ENCODE results near the gene UMAD1.

Gene UMAD1

DNA sequence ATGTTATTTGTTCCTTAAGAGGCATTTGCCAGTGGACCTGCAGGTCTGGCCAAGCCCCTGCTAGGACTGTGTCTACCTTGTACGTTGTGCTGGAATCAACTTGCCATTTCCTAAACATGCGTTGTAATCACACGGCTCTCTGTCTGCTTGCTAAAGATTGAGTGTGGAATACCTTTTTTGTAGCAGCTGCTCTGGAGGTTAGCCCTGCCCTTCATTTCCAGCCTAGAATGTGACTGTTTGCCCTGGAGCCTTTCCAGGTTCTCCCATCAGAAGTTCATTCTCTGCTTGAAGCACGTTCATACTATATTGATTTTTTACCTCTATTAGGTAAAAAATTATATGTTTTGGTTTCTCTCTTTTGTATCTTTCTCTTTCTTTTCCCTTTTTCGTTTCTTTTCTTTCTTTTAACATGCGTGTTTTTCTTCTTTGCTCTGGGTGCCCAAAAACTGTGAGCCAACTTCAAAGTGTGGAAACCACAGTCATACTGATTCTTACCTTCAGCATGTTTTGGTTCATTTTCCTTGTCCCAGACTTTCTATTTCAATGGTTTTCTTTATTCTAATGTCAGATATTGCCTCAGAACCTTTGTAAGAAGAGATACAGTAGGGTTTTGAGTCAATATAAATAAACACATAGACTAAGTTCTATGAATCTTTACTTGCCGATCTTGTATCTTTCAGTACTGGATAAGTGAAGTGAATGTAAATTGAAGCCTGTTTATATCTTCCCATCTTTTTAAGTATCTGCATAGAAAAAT, 189.7 kb downstream of the UMAD1 start:
- no peak for DNase-seq (ENCODE audit: low read depth in 2 of 2)

GRCh38 chr7:7832518-7832917, 192.0 kb downstream of the UMAD1 start:
- no peak for DNase-seq (ENCODE audit: low read depth in 2 of 2)

GRCh38 chr7:7834761-7835160, 194.2 kb downstream of the UMAD1 start:
- DNase-seq (ENCODE audit: low read depth in 2 of 2): no peak

DNA sequence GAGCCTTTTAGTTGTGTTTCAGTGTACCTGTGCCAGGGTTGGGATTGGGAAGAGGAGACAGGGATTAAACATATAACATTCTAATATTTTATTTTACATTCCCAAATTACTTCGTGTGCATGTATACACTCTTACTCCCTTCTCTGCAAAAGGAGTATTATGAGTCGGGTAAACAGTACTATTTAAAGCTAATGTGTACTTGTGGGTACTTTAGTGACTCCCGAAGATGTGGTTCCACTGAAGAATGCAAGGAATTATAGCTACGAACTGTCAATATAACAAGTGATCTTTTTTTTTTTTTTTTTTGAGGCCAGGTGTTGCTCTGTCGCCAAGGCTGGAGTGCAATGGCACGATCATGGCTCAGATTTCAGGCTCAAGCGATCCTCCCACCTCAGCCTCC, 200.5 kb downstream of the UMAD1 start:
- DNase-seq (ENCODE audit: low read depth in 2 of 2): no peak

- no peak for DNase-seq (ENCODE audit: low read depth in 2 of 2)
Measured at GRCh38 chr7:7843240-7843639, 202.7 kb downstream of the UMAD1 start.

DNA sequence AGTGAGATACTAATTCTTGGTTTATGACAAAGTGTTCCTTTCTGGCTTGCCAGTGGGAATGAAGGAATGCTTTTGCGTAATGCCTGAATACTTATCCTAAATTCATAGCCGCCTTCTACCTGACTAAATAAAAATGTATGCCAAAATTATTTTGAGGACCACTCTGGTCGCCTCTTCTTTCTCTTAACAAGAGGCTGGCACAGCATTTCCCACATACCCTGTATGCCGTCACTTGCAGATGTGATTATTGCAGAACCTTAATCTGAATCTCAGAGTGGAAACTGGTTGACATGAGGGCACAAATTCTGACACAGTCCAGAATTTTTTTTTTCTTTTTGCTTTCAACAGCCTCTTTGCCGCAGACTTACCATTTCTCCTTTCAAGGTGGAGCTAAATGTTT, 203.4 kb downstream of the UMAD1 start:
- no peak for DNase-seq (ENCODE audit: low read depth in 2 of 2)

DNA sequence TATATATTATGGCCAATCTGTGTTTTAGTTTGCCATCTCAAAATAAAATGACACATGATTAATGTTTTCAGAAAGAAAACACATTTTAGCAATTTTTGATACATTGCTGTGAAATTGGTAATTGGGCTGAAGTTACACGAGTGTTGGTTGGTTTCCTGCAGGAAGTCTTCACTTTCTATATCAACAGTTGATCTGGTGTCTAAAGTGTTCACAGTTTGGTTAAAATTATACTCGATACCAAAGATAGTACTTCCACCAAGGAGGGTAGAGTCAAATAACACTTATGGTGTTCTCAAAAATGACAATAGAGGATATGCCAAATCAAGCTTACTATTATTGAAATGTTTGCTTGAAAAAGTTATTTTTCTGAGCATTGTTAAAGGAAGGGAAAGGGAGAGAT, 207.7 kb downstream of the UMAD1 start:
- no peak for DNase-seq (ENCODE audit: low read depth in 2 of 2)

DNA sequence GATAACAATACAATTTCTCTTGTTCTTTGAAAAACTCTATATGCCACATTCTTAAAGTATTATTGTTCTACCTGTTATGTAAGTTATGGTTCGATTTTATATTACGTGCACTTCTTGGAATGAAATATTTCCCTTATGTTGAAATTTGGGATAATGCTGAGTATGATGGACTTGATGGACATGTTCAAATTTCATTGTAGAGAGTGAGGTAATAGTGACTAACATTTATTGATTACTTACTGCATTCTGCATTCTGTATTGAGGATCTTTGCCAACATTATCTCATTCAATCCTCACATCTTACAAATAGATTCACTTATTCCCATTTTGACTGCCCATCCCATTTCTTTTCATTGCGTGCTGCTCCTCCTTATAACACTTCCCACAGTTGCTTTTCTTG, 208.3 kb downstream of the UMAD1 start:
- DNase-seq (ENCODE audit: low read depth in 2 of 2): no peak

- DNase-seq (ENCODE audit: low read depth in 2 of 2): no peak
Measured at GRCh38 chr7:7850150-7850549, 209.6 kb downstream of the UMAD1 start.

DNA sequence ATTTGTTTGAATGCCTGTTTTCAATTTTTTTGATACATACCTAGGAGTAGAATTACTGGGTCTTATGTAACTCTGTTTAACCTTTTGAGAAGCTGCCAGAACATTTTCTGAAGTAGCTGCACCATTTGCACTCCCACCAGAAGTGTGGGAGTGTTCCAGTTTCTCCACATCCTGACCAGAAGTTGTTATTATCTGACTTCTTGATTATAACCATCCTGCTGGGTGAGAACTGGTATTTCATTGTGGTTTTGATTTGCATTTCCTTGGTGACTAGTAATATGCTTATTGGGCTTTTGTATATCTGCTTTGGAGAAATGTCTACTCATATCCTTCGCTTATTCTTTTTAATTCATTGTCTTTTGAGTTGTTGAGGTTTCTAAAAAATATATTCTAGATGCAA, 210.8 kb downstream of the UMAD1 start:
- DNase-seq (ENCODE audit: low read depth in 2 of 2): no peak

- DNase-seq (ENCODE audit: low read depth in 2 of 2): no peak
Measured at GRCh38 chr7:7851991-7852390, 211.4 kb downstream of the UMAD1 start.

DNA sequence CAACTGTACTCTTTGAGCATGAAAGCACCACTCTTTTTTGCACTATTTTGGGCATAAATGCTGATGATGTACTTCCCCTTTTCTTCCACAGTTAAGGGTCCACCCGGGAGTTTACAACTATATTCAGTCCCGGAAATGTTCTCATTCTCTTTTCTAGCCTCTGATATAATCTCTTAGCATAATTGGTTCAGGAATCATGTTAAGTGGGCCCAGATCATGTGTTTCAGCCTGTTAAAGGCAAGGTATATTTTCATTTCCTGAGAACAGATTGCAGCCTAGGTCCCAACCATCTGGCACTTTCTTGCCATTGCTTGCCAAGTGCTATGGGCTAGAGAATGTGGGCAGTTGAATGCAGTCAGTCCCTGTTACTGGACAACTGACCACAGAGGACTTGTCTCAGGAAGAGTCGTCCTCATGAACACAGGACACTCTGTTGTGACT, 216.6 kb downstream of the UMAD1 start:
- DNase-seq (ENCODE audit: low read depth in 2 of 2): no peak

DNA sequence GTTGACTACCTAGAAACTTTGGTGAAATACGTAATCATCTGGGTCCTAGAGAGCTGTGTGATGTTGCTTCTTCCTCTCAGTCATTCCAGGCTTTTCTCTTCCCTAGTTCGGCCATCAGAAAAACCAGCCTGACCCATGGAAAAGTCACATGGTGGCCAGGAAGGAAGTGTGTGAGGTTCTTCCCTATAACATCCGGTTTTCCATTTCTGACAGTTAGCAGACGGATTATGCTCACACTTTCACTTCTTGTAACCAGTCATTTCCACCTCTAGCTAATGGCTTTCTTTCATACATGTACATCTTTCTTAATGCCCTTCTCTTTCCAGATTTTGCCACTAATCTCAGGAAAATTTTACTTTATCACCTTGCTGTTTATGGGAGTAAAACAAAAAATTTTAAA, 218.0 kb downstream of the UMAD1 start:
- DNase-seq (ENCODE audit: low read depth in 2 of 2): no peak

GRCh38 chr7:7859411-7859810, 218.9 kb downstream of the UMAD1 start:
- DNase-seq (ENCODE audit: low read depth in 2 of 2): no peak

GRCh38 chr7:7861211-7861633, 220.7 kb downstream of the UMAD1 start:
- DNase-seq (ENCODE audit: low read depth in 2 of 2): no peak

- no peak for DNase-seq (ENCODE audit: low read depth in 2 of 2)
Measured at GRCh38 chr7:7862393-7862792, 221.8 kb downstream of the UMAD1 start.

DNA sequence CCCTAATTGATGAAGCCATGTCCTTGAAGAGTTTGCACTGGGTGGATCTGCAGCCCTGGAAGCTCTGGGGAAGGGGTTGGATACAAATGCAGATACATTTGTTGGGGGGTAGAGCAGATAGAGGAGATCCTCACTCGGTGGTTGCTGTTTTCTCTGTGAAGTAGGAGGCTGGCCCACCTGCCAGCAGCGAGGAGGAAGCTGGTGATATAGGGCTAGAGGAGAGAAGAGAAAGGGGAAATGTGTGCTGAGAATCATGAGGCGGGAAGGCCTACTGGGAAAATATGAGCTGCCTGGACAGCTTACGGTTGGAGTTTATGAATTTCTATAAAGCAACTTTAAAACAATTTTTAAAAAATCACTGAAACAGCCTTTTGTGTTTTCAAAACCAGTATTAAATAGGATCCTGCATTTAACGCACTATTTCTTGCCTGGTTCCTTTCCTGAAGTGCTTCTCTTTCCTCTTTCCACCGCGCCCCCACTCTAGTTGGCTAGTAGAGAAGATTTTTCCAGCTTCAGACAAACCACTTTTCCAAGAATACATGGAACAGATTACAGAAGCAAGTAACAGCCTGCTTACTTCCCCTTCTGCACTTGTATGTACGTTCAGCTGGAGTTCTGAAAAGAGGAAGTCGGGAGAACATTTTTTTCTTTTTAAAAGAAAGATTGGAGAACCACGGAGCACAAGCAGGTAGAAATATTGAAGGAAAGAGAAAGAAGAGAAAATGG, 227.5 kb downstream of the UMAD1 start:
- no peak for DNase-seq (ENCODE audit: low read depth in 2 of 2)

- DNase-seq (ENCODE audit: low read depth in 2 of 2): no peak
Measured at GRCh38 chr7:7868572-7868899, 228.0 kb downstream of the UMAD1 start.

GRCh38 chr7:7869036-7869435, 228.5 kb downstream of the UMAD1 start:
- no peak for DNase-seq (ENCODE audit: low read depth in 2 of 2)

GRCh38 chr7:7869651-7870050, 229.1 kb downstream of the UMAD1 start:
- no peak for DNase-seq (ENCODE audit: low read depth in 2 of 2)

DNA sequence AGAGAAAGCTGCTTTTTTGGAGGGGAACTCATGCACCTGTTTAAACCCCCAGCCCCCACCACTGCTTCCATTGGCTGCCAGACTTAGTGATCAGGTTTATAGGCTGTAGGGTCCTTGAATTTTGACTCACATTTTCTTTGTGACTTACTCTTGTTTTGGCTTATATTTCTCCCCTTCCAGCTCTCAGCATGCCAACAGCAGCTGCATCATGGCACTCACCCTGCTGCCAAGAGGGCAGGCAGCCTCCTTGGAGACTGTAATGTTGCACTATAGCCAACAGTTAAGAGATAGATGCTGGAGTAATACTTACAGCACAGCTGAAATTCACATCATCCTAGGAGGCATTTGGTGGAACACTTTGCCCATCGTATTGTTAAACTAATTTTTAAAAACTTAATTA, 230.0 kb downstream of the UMAD1 start:
- no peak for DNase-seq (ENCODE audit: low read depth in 2 of 2)

DNA sequence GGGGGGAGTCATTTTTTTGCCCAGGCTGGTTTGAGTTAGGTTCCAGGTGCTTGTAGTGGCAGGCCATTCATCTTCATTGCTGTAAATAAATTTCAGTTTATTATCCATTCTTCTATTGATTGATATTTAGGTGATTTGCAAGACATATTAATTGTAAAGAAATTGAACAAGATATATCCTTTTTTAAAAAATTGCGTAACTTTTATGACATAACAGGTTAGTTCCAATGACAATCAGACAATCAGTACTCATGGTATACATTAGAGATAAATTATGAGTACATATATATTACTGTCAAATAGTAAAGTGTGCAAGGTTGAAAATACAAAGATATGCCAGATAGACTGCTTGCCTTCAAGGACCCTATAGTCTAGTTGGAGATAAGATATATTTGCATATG, 235.9 kb downstream of the UMAD1 start:
- no peak for DNase-seq (ENCODE audit: low read depth in 2 of 2)

DNA sequence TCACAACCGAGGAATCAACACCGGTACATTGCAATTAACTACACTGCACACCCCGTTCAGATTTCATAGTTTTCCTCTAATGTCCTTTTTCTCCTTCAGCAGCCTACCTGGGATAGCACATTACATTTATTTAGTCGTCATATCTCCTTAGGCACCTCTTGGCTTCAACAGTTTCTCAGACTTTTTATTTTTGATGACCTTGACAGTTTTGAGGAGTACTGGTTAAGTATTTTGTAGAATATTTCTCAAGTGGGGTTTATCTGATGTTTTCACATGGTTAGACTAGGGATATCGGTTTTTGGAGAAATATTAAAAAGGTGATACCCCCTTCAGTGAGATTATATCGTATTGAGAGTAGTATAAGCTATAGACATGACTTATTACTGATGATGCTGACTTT, 241.0 kb downstream of the UMAD1 start:
- no peak for DNase-seq (ENCODE audit: low read depth in 2 of 2)

DNA sequence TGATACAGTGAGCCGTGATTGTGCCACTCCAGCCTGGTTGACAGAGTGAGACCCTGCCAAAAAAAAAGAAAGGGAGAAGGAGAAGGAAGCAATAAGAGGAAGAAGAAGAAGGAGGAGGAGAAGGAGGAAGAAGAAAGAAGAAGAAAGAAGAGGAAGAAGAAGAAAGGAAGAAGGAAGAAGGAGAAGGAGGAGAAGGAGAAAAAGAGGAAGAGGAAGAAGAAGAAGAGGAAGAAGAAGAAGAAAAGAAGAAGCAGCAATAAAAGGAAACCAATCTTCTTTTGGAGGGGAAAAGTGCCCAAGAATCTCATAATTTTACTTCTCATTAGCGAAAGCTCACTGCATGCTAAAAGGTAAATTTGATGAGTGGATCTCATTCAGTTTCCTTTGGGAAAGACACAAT, 242.3 kb downstream of the UMAD1 start:
- no peak for DNase-seq (ENCODE audit: low read depth in 2 of 2)

Measured in stimulated activated CD4-positive, alpha-beta T cell treated with anti-CD3 and anti-CD28 coated beads, Interleukin-12 subunit alpha, Interleukin-12 subunit beta, amount 100 ng/mL, for 24 hours (primary cell).